MM.1S (cell line): ENCODE results near the gene BACH2.

ENCODE experiments used
- DNase-seq: peaks from one replicate; pipeline ENCODE4 v3.0.0-alpha.2; 2015
- H2AFZ ChIP-seq: fragments of 300-600 bp; sonication (generic); 2 replicates; pipeline ENCODE4 v1.6.0; 2016; ENCODE audit warnings: antibody characterized with exemption, low read length
- H3F3A ChIP-seq: fragments of 300-600 bp; sonication (generic); 2 replicates; pipeline ENCODE4 v1.6.1; 2016; ENCODE audit warnings: mild to moderate bottlenecking, antibody characterized with exemption, low read length, moderate library complexity, mixed read lengths; ENCODE audit not compliant: insufficient read depth
- H3K27ac ChIP-seq: fragments of 300-600 bp; sonication (generic); 2 replicates; pipeline ENCODE4 v1.5.1; 2016; ENCODE audit warnings: mild to moderate bottlenecking, low read length
- H3K27me3 ChIP-seq: fragments of 300-600 bp; sonication (generic); replicated peaks from 2 replicates; pipeline ENCODE4 v1.6.0; 2016; ENCODE audit warnings: low read length; ENCODE audit not compliant: insufficient read depth
- H3K36me3 ChIP-seq: fragments of 300-600 bp; sonication (generic); replicated peaks from 2 replicates; pipeline ENCODE4 v1.6.1; 2016; ENCODE audit warnings: mild to moderate bottlenecking, low read length, mixed read lengths; ENCODE audit not compliant: insufficient read depth
- H3K4me1 ChIP-seq: fragments of 300-600 bp; sonication (generic); 2 replicates; pipeline ENCODE4 v1.6.1; 2016; ENCODE audit warnings: low read length, mixed read lengths
- H3K4me2 ChIP-seq: fragments of 300-600 bp; sonication (generic); 2 replicates; pipeline ENCODE4 v1.6.0; 2016; ENCODE audit warnings: low read depth, low read length
- H3K4me3 ChIP-seq: fragments of 300-600 bp; sonication (generic); 2 replicates; pipeline ENCODE4 v1.5.1; 2016; ENCODE audit warnings: low read length, mixed read lengths
- H3K79me2 ChIP-seq: fragments of 300-600 bp; sonication (generic); 2 replicates; pipeline ENCODE4 v1.6.1; 2016; ENCODE audit warnings: mixed run types, low read length, mixed read lengths
- H3K9ac ChIP-seq: fragments of 300-600 bp; sonication (generic); 2 replicates; pipeline ENCODE4 v1.6.1; 2016; ENCODE audit warnings: low read length, mixed read lengths
- H3K9me2 ChIP-seq: fragments of 300-600 bp; sonication (generic); replicated peaks from 2 replicates; pipeline ENCODE4 v1.6.1; 2016; ENCODE audit warnings: mild to moderate bottlenecking, low read length, mixed read lengths; ENCODE audit not compliant: insufficient read depth
- H3K9me3 ChIP-seq: fragments of 300-600 bp; sonication (generic); replicated peaks from 2 replicates; pipeline ENCODE4 v1.6.1; 2016; ENCODE audit warnings: mild to moderate bottlenecking, low read length, mixed read lengths; ENCODE audit not compliant: insufficient read depth
- H4K20me1 ChIP-seq: fragments of 300-600 bp; sonication (generic); 2 replicates; pipeline ENCODE4 v1.6.1; 2016; ENCODE audit warnings: mild to moderate bottlenecking, low read length, moderate library complexity, mixed read lengths; ENCODE audit not compliant: insufficient read depth
- CTCF ChIP-seq: fragments of 300-600 bp; sonication (generic); IDR thresholded peaks from 2 replicates; pipeline ENCODE4 v1.5.1; 2016; ENCODE audit warnings: antibody characterized with exemption, low read length, mixed read lengths
- EZH2 ChIP-seq: fragments of 300-600 bp; sonication (generic); optimal IDR thresholded peaks from 2 replicates; pipeline ENCODE3; 2017; ENCODE audit warnings: low read depth, mild to moderate bottlenecking, antibody characterized with exemption, low read length, mixed read lengths
- EZH2phosphoT487 ChIP-seq: fragments of 300-600 bp; sonication (generic); IDR thresholded peaks from 2 replicates; pipeline ENCODE4 v1.6.1; 2018; ENCODE audit warnings: antibody characterized with exemption, low read length

Gene BACH2

GRCh38 chr6:89970609-89971337 lies 325.9 kb downstream of the BACH2 start:
- TF ChIP-seq CTCF (peak; percentile 26; the same call in 1 of the 2 replicates), EZH2 (no peak)
- Histone ChIP-seq H3K4me2 (no peak overlapping the region), H3K9me2 (no peaks in the 10 kb centered on the region), H2AFZ (no peak overlapping the region), H3K9ac (no peak overlapping the region), H3K4me3 (no peak overlapping the region), H3K27me3 (no peaks in the 10 kb centered on the region), H4K20me1 (no peaks in the 10 kb centered on the region), H3K4me1 (peaks cover 20% of the 10 kb centered on the region), H3K79me2 (no peaks in the 10 kb centered on the region), H3K9me3 (no peaks in the 10 kb centered on the region), H3F3A (no peaks in the 10 kb centered on the region), H3K27ac (no peak overlapping the region), H3K36me3 (no peaks in the 10 kb centered on the region)
- no peak for DNase-seq

GRCh38 chr6:89970072-89970471 lies 326.6 kb downstream of the BACH2 start:
- H3K4me2 ChIP-seq: no peak overlapping the region
- H3K4me3 ChIP-seq: no peak overlapping the region
- DNase-seq: no peak
- H3F3A ChIP-seq: no peaks in the 10 kb centered on the region
- H2AFZ ChIP-seq: no peak overlapping the region
- no peaks in the 10 kb centered on the region for H3K9me3 ChIP-seq
- H3K9ac ChIP-seq: no peak overlapping the region
- TF ChIP-seq EZH2phosphoT487: no peak
- TF ChIP-seq EZH2: no peak
- TF ChIP-seq CTCF: no peak
- H3K9me2 ChIP-seq: no peaks in the 10 kb centered on the region
- H3K36me3 ChIP-seq: no peaks in the 10 kb centered on the region
- no peaks in the 10 kb centered on the region for H3K27me3 ChIP-seq
- no peak overlapping the region for H3K27ac ChIP-seq
- H3K79me2 ChIP-seq: no peaks in the 10 kb centered on the region
- H3K4me1 ChIP-seq: peaks cover 20% of the 10 kb centered on the region
- H4K20me1 ChIP-seq: no peaks in the 10 kb centered on the region

GRCh38 chr6:89966913-89967312 lies 329.7 kb downstream of the BACH2 start:
- Histone ChIP-seq H3K36me3 (no peaks in the 10 kb centered on the region), H4K20me1 (no peaks in the 10 kb centered on the region), H3K4me1 (peaks cover 13% of the 10 kb centered on the region), H3K4me2 (no peak overlapping the region), H3F3A (no peaks in the 10 kb centered on the region), H3K79me2 (no peaks in the 10 kb centered on the region), H3K27me3 (no peaks in the 10 kb centered on the region), H3K9me3 (no peaks in the 10 kb centered on the region), H3K4me3 (no peak overlapping the region), H3K27ac (no peak overlapping the region), H3K9me2 (no peaks in the 10 kb centered on the region), H3K9ac (no peak overlapping the region), H2AFZ (no peak overlapping the region)
- no peak for TF ChIP-seq EZH2phosphoT487
- DNase-seq: no peak

- H3K27me3 ChIP-seq: no peaks in the 10 kb centered on the region
- H3K9me2 ChIP-seq: no peaks in the 10 kb centered on the region
- DNase-seq: no peak
- H3K4me3 ChIP-seq: no peak overlapping the region
- H3K27ac ChIP-seq: no peak overlapping the region
- TF ChIP-seq EZH2: no peak
- TF ChIP-seq CTCF: no peak
- TF ChIP-seq EZH2phosphoT487: no peak
- no peak overlapping the region for H3K9ac ChIP-seq
- H3K4me2 ChIP-seq: no peak overlapping the region
- H3K4me1 ChIP-seq: peaks cover 11% of the 10 kb centered on the region; the same call in 1 of the 2 replicates
- no peaks in the 10 kb centered on the region for H3K79me2 ChIP-seq
- no peaks in the 10 kb centered on the region for H3K9me3 ChIP-seq
- no peaks in the 10 kb centered on the region for H3F3A ChIP-seq
- H2AFZ ChIP-seq: no peak overlapping the region
- no peaks in the 10 kb centered on the region for H4K20me1 ChIP-seq
- H3K36me3 ChIP-seq: no peaks in the 10 kb centered on the region
Measured at GRCh38 chr6:89966228-89966544, 330.5 kb downstream of the BACH2 start.
